ENCODE data around the gene UGT1A10.

DNA sequence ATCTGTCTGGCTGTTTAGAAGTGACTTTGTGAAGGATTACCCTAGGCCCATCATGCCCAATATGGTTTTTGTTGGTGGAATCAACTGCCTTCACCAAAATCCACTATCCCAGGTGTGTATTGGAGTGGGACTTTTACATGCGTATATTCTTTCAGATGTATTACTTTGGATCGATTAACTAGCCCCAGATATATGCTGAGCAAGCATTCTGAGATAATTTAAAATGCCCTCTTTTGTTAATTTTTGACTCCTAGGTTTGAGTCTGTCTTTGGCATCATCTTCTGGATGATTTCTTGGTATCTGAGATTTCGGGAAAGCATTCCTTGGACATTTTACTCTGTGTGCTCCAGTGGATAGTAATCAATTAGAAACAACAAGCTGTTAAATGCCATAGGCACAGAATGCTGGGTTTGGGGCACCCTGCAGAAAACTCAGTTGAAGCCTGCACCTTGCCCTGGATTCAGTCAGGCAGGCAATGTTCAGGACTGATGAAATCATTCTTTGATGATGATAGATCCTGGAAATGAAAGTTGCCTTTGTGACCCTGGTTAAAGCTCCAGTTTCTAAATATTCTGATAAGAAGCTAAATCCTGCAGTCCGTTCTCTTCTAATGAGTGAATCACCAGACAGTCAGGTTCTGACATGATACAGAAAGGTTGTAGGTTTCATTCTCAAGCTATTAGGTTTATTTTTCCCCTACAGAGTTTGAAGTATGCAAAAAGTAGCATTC lies 125.0 kb downstream of the UGT1A10 start:
- no peak for TF ChIP-seq CTCF (IDR thresholded peaks at IDR 0.05; ENCODE audit: low read depth, low read length)
- no peak for TF ChIP-seq POLR2A (IDR thresholded peaks at IDR 0.05; ENCODE audit: extremely low read depth, insufficient read length)
